ENCODE results near the gene TPCN2.
"Not testable (repeated sequence)": the region's sequence is repeated elsewhere in the genome, so short reads cannot be mapped to it uniquely, and the experiment has no call there.

TPCN2 gene

GRCh38 chr11:69129647-69130046 is 80.9 kb downstream of the TPCN2 start:
- DNase-seq (ENCODE audit: low read depth): no peak

- no peak for DNase-seq (ENCODE audit: low read depth)
These were observed 81.9 kb downstream of the TPCN2 start for GRCh38 chr11:69130654-69131053.

DNA sequence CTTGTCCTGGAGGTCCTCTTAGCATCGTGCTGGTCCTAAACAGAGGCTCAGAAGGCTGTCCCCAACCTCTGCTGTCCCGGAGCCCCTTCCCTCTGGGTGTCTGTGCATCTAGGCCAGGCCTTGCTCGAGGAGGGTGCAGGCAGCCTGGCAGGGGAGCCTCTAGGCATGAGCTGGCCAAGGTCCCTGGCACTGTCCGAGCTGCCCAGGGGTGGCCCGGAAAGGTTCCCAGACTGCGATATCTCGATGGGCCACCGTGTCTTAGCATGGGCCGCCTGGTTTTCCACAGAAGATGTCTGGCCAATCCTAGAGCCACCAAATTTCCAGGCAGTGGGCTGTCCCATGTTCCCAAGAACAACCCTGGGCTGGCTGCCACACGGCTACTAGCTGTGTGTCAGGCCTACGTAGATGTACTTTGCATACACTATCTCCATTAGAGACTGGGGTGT is 82.4 kb downstream of the TPCN2 start:
- no peak for DNase-seq (ENCODE audit: low read depth)

GRCh38 chr11:69131644-69132300 is 83.0 kb downstream of the TPCN2 start:
- peak; percentile 71 for DNase-seq (ENCODE audit: low read depth)

DNA sequence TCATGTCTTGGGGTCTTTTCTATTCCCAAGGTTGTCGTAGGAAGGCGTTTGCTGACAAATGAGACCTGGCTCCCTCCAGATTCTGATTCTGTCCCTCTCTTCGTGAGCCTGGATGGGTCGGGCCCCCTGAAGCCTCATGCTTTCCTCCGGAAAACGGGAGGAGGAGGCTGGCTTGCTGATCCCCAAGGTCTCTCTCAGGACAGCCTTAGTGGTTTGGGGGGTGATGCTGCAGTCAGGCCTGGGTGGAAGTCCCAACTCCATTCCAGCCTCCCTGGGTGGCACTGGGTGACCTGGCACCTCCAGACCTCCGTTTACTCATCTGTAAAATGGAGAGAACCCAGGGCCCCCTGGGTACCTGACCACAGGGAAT is 83.6 kb downstream of the TPCN2 start:
- no peak for DNase-seq (ENCODE audit: low read depth)

DNA sequence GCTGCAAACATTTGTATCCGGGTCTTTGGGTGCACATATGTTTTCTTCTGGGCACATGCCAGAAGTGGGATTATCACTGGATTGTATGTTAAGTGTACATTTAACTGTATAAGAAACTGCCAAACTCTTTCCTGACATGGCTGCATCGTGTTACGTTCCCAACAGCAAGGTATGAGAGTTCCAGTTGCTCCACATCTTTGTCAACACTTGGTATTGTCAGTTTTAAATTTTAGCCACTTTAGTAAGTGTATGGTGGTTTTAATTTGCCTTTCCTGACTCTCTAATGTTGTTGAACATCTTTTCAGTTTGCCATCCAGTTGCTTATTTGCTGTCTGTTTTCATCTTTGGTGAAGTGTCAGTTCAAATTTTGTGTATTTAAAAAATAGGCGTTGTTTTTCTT is 84.5 kb downstream of the TPCN2 start:
- no peak for DNase-seq (ENCODE audit: low read depth)

- DNase-seq (ENCODE audit: low read depth): not testable (repeated sequence)
These were observed 85.5 kb downstream of the TPCN2 start for GRCh38 chr11:69134182-69134581.

DNA sequence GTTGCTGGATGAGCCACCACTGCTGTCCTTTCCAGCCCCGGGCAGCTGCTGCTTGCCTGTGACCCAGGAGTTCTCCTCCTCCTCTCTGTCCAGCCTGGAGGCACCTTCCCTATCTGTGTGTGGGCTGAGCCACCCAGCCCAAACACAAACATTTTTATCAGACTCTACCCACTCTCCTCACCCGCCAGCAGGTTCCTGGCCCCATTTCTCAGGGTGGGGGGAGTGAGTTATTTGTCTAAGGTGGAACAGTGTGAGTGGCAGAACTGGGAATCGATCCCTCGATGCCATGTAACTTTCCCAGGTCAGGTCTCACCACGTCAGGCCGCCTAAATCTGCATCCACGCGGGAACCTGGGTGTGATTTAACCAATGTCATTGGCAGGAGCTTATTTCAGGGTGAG is 86.2 kb downstream of the TPCN2 start:
- DNase-seq (ENCODE audit: low read depth): no peak

GRCh38 chr11:69135420-69136363 is 87.0 kb downstream of the TPCN2 start:
- no peak for DNase-seq (ENCODE audit: low read depth)

DNA sequence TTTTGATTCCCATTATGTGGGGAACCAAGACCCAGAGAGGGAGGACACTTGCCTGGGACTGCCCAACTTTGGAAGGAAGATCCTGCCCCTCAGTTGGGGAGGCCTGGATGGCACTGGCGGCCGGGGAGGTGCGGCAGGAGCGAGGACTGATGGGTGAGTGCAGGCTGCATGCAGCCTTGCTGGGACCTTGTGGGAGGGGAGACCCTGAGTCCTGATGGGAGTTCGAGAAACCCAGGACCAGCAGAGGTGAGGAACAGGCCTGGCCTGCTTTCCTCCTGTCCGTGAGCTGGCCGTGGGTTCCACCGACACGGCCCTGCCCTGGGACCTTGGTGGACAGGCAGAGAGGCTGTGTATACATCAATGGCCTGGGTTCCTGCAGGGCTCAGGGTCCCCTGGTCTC is 87.7 kb downstream of the TPCN2 start:
- DNase-seq (ENCODE audit: low read depth): no peak

DNA sequence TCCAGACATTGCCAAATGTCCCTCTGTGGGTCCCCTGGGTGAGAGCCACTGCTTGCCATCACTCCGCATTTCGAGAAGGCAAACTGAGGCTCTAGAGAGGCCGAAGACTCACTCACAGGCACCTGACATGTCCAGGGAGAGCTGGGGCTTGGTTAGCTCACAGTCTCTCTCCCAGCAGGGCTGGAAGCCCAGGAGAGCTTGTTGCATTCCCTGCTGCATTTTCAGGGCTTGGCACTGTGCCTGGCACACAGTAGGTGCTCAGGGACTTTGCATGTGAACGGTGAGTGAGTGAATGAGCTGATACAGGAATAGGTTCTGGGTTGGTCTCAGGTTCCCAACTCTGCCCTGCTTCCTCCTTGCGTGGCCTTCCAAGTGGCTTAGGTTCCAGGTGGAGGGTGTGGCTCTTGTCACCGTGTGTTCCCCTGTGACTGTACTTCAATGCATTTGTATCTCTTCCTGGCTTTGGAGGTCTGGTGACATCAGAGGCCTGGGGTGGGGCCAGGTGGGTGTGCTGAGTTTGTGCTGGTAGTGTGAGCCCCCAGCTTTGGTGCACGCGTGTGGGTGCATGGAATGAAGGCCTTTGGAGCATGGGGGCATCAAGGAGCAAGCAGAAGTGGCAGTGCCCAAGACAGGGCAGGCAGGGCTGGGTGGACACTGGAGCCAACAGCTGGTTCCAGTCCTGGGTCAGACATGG is 88.6 kb downstream of the TPCN2 start:
- DNase-seq (ENCODE audit: low read depth): no peak

DNA sequence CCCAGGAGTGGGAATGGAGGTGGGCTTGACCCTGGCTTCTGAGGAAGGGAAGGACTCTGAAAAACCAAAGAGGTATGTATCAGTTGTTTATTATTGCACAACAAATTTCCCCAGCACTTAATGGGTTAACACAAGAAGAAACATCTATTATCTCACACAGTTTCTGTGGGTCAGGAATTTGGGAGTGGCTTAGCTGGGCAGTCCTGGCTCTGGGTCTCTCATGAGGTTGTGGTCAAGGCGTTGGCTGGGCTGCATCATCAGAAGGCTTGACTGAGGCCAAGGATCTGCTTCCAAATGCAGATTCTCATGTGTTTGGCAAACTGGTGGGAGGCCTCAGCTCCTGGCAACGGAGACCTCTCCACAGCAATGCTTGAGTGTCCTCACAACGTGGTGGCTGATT is 89.5 kb downstream of the TPCN2 start:
- DNase-seq (ENCODE audit: low read depth): peak; percentile 81

DNA sequence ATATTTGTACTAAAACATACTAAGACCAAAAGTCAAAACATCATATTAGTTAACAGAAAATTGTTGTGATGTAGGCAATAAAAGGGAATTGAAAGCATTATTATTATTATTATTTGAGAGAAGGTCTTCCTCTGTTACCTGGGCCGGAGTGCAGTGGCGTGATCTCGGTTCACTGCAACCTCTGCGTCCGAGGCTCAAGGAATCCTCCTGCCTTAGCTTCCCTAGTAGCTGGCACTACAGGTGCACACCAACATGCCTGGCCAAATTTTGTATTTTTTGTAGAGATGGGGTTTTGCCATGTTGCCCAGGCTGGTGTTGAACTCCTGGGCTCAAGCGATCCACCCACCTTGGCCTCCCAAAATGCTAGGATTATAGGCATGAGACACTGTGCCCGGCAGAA is 91.4 kb downstream of the TPCN2 start:
- not testable (repeated sequence) for DNase-seq (ENCODE audit: low read depth)

- DNase-seq (ENCODE audit: low read depth): no peak
These were observed 91.9 kb downstream of the TPCN2 start for GRCh38 chr11:69140635-69141034.

DNA sequence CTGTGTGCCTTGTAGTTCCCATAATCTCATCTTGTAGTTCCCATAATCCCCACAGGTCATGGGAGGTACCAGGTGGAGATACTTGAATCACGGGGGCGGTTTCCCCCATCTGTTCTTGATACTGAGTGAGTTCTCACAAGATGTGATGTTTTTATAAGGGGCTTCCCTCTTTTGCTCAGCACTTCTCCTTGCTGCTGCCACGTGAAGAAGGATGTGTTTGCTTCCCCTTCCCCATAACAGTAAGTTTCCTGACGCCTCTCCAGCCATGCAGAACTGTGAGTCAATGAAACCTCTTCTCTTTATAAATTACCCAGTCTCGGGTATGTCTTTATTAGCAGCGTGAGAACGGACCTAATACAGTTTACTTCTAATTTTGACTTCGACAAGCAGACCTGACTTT is 93.0 kb downstream of the TPCN2 start:
- DNase-seq (ENCODE audit: low read depth): no peak

DNA sequence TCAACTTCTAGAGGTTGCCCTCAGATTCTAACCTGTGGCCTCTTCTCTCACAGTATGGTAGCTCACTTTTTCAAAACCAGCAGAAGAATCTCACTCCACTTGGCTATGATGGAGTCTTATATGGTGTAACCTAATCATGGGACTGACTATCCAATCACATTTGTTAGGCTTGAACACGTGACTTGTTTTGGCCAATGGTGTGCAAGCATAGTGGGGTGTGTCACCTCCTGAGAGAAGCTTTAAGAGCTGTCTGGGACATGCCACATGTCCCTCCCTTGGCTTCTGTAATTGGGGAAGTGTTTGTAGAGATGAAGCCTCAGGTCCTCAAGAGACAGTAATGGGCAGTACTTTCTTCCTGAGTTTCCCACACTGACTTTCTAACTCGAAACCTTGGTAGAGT is 94.2 kb downstream of the TPCN2 start:
- DNase-seq (ENCODE audit: low read depth): no peak

GRCh38 chr11:69144316-69145049 is 95.8 kb downstream of the TPCN2 start:
- no peak for DNase-seq (ENCODE audit: low read depth)

GRCh38 chr11:69145050-69145380 is 96.3 kb downstream of the TPCN2 start:
- peak; percentile 32 for DNase-seq (ENCODE audit: low read depth)

DNA sequence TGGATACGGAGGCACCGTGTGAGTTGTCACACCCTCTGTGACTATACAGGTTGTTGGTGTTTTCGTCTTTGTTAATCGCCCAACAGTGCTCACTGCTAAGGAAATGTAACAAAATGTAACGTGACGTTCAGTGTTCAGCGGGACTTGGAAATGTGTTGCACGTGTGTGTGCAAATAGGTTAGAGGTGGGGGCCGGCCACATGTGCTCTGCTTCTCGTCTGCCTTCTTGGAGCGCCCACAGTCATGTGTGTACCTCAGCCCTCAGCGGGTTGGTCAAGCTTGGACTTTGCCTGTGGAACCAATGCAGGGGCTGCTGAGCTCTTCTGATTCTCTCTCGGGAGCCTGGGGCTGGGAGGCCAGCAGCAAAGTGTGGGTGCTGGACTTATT is 99.6 kb downstream of the TPCN2 start:
- DNase-seq (ENCODE audit: low read depth): no peak

- no peak for DNase-seq (ENCODE audit: low read depth)
These were observed 100.1 kb downstream of the TPCN2 start for GRCh38 chr11:69148806-69149205.

GRCh38 chr11:69149338-69150045 is 100.8 kb downstream of the TPCN2 start:
- DNase-seq (ENCODE audit: low read depth): not testable (repeated sequence)

- no peak for DNase-seq (ENCODE audit: low read depth)
These were observed 101.4 kb downstream of the TPCN2 start for GRCh38 chr11:69150175-69150574.
